ENCODE data around the gene RABGGTA.

The RABGGTA gene

DNA sequence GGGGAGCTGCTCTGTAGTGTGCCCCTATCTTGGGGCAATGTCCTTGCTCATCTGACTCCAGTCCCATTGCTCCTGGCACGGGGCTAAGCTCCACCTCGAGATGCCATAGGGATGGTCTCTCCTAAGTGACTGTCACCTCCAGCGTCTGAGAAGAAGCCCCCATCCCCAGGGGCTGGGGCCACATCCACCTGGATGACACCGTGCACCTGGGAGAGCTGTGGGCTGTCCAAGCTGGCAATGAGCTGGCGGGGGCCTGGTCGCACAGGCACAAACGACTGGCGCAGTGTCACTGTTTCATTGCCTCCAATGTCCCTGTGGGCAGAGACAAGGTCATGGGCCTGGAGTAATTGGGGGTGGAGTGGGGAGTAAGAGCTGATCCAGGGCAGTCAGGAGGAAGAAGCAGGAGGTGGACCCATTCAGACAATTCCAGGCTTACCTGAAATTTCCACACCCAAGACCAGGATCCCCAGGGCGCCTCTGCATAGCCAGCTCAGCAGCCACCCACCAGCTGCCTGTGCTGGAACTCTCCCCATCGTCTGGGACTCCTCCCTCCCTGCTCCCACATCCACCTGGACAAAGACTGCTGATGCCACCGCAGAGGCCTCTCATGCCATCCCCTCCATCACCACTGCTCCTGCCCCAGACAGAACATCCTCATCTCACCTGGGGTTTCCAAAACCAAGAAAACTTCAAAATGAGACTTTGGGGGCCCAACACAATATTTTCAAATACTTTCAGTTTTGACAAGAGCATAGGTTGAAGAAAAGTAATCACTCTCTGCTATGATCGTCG is 22.0 kb downstream of the RABGGTA start:
- intact Hi-C loops (cut with DNase I): loop anchor here (10.0 kb wide), 1 partner anchor 185 kb away; no protein-coding TSS in a partner anchor
- peak in 1 of 10 donors; percentile 37 for DNase-seq

DNA sequence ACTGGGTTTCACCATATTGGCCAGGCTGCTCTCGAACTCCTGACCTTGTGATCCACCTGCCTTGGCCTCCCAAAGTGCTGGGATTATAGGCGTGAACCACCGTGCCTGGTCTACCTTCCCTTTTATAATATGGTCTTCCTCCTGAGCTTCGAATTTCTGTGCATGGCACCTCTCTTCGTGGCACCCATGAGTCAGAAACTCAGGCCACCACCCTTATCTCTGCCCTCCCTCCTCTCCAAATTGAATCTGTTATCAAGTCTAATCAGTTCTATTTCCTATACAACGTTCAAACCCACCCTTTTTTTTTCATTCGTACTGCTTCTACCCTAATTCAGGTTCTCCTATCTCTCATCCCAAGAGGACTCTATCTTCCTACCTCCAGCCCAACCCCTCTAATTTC is 24.0 kb downstream of the RABGGTA start:
- peak in 1 of 10 donors; percentile 11 for DNase-seq
- intact Hi-C loops (cut with DNase I): loop anchor here (10.0 kb wide), 1 partner anchor 187 kb away; no protein-coding TSS in a partner anchor

DNA sequence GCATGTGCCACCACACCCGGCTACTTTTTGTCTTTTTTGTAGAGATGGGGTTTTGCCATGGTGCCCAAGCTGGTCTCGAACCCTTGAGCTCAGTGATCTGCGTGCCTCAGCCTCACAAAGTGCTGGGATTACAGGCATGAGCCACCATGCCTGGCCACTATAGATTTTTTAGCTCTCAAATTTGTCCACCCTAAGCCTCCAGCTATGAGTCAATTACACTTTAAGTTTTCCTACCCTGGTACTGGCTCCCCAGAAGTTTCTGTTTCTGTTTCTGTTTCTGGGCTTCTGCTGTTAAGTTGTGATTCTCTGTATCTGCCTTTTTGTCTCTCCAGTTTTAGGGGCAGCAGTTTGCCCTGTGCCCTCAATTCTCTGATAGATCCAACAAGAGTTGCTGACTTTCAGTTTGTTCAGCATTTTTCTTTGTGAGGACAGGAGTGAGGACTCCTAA is 24.6 kb downstream of the RABGGTA start:
- peak in 1 of 10 donors; percentile 19 for DNase-seq
- intact Hi-C loops (cut with DNase I): loop anchor here (10.0 kb wide), 1 partner anchor 188 kb away; no protein-coding TSS in a partner anchor

GRCh38 chr14:24245350-24245749 is 26.0 kb downstream of the RABGGTA start:
- intact Hi-C loops (cut with DNase I): loop anchor here (10.0 kb wide), 1 partner anchor 189 kb away; no protein-coding TSS in a partner anchor
- DNase-seq: peak in 1 of 10 donors; percentile 18

DNA sequence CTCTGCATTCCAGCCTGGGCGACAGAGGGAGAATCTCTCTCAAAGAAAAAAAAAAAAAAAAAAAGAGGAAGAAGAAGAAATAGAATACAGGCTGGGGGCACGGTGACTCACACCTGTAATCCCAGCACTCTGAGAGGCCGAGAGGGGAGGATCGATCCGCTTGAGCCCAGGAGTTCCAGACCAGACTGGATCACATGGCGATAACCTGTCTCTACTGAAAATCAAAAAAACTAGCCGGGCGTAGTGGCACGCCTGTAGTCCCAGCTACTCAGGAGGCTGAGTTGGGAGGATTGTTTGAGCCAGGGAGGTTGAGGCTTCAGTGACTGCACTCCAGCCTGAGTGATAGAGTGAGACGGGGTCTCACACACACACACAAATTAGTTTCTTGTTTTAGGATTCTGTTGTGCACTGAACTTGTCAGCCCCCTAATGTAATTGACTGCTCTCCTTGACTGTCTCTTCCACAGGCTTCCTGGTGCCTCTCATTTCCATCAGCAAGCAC is 28.0 kb downstream of the RABGGTA start:
- intact Hi-C loops (cut with DNase I): loop anchor here (2.0 to 10.0 kb wide), 3 partner anchors 27 to 191 kb away; partner anchors contain the start of gene RABGGTA
- DNase-seq: peak in 2 of 10 donors; percentile 10 to 28

DNA sequence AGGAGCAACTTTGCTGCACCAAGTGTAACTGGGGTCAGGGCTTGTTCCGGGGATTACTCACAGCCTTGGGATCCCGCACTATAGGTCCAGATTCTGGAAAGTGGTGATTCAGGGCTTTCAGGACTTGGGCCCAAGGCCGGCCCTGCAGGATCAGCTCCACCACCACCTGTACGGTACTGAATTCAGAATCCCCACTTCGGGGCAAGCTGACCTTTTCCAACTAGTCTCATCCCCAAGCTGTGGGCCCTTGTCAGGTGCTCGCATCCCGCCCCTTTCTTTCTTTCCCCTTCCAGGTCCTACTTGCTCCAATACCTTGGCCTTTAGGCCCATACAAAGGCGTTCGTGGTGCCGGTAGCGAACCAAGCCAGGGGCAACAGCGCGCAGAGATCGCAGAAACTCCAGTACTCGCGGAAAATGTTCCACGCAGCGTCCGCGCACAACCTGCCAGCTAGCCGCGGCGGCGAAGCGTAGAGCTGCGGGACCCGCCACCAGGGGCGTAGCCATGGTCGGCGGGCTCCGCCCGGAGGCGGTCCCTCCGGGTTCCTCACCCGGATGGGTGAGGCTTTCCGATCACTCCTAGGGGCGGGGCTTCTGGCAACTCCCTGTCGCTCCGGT is 29.5 kb downstream of the RABGGTA start:
- intact Hi-C loops (cut with DNase I): loop anchor here (1.0 to 10.0 kb wide), 4 partner anchors 10 to 193 kb away; partner anchors contain the start of genes GMPR2, NEDD8 and RABGGTA
- DNase-seq: peak in 8 of 10 donors; percentile 83 to 98 (median 90)

DNA sequence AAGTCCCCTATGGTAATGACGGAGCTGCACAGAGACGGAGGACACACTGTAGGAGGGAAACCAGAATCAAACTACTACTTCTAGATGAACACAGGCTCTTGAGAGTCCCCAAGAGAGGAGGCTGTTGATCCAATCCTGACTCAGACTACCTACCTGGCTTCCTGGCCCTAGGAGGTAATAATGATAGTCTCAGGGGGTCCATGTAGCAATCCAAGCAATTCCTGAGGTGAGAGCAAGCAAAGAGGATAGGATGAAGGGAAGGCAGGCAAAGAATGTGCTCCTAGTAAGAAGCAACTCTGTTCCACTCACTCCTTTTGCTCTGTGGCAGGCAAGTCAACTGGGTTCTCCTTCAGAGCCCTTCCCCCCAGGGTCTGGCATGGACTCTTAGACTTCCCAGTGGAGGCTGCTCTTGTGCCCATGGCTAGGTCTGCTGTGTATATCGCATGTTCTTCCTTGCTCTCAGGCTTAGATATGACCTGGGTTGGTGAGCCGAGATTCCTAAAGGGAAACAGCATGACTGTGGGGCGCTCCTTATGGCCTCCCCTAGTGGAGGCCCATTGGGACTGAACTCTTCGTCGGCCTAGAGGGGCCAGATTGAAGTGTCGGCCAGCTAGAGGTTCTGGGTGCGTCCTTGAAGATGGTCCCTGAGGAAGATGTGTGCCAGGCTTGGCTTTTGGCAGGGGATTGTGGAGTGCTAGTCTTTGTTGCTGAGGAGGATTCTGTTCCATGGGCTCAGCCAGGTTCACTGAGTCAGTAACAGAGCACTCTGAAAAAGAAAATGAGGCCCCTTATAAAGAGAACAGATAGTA is 31.1 kb downstream of the RABGGTA start:
- DNase-seq: no peak
- intact Hi-C loops (cut with DNase I): loop anchor here (10.0 kb wide), 1 partner anchor 194 kb away; no protein-coding TSS in a partner anchor

DNA sequence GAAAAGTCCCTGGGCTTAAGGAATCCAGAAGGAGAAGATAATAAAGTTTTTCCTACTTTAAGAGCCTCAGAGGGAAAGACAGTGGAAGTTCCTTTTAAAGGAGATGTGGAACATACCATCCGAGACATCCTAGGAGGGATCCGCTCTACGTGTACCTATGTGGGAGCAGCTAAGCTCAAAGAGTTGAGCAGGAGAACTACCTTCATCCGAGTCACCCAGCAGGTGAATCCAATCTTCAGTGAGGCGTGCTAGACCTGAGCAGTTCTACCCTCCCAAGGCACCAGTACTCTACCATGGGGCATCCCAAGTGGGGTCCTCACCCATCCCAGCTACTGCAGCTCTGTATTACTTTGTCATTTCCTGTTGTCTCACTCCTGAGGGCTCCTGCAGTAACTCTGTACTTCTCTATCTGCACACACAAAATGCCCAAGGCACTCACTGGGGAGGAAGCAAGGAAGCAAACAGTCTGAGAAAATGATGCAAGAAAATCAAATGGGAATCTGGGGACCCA is 32.8 kb downstream of the RABGGTA start:
- no peak for DNase-seq
- intact Hi-C loops (cut with DNase I): no loop called here

GRCh38 chr14:24238123-24238522 is 33.3 kb downstream of the RABGGTA start:
- intact Hi-C loops (cut with DNase I): no loop called here
- no peak for DNase-seq

DNA sequence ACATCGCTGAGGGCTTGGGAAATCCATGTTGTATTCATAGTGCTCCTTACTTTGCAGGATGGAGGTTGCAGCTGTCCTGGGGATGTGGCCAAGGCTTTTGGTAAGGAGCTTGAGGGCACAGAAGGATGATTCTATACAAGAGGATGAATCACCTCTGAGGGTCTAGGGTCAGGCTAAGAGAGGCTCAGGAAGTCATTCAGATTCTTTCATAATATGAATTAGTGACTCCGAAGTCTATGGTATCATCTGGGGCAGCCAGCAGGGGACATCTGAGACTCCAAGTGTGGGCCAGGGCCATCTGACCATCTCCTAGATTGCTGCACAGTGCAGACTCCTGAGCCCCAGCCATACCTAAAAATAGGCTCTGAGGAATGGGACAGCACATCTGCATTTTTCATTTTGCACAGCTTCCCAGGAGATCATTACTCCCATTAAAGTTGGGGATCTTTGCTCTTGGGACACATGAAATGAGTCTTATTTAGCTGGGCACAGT is 33.9 kb downstream of the RABGGTA start:
- DNase-seq: no peak
- intact Hi-C loops (cut with DNase I): no loop called here

GRCh38 chr14:24236689-24237462 is 34.5 kb downstream of the RABGGTA start:
- intact Hi-C loops (cut with DNase I): no loop called here
- DNase-seq: no peak

DNA sequence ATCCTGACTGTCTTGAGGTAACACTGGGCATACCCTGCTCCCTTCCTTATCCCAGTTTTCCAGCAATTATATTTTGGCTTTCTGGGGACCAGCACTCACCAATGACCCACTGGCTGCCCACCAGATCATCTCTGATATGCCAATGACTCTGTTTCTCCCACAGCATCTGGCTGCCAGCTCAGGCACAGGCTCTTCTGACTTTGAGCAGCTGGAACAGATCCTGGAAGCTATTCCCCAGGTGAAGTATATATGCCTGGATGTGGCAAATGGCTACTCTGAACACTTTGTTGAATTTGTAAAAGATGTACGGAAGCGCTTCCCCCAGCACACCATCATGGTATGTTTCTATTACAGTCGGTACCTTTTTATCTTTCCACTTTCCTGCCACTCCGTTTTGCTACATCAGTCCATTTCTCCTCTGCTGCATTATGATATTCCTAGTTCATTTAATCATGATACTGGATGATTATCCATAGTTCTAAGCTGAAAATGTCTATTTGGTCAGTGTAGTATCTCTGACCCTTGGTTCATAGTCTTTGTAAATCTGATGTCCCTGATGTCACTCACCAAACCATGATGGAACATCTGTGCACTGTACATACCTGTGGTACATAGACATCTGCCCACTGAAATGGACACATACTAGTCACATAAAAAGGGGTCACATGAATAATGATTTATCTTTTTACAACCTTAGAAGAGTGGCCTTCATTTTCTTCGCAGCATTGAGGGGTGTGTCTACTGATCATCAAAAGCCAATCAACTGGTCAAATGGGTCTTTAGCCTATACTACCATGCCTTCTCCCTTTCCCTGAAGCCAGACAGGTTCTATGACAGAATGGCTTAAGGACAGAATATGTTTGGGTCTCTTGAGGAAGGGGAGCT is 35.4 kb downstream of the RABGGTA start:
- DNase-seq: no peak
- intact Hi-C loops (cut with DNase I): no loop called here

GRCh38 chr14:24234095-24235005 is 37.0 kb downstream of the RABGGTA start:
- DNase-seq: no peak
- intact Hi-C loops (cut with DNase I): no loop called here

DNA sequence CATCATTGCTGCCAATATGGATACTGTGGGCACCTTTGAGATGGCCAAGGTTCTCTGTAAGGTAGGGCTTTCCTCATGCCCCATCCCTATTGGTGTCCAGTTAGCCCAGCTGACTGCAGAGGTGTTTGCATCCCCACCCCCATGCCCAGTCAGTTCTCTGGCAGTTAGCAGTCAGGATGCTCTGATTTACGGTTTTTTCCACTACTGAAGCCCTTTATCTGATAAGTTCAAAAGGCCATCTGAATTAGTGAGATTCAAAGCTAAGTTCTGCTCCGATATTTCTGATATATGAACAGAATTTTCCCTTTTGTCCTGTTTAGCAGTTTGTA is 37.9 kb downstream of the RABGGTA start:
- intact Hi-C loops (cut with DNase I): no loop called here
- DNase-seq: no peak

DNA sequence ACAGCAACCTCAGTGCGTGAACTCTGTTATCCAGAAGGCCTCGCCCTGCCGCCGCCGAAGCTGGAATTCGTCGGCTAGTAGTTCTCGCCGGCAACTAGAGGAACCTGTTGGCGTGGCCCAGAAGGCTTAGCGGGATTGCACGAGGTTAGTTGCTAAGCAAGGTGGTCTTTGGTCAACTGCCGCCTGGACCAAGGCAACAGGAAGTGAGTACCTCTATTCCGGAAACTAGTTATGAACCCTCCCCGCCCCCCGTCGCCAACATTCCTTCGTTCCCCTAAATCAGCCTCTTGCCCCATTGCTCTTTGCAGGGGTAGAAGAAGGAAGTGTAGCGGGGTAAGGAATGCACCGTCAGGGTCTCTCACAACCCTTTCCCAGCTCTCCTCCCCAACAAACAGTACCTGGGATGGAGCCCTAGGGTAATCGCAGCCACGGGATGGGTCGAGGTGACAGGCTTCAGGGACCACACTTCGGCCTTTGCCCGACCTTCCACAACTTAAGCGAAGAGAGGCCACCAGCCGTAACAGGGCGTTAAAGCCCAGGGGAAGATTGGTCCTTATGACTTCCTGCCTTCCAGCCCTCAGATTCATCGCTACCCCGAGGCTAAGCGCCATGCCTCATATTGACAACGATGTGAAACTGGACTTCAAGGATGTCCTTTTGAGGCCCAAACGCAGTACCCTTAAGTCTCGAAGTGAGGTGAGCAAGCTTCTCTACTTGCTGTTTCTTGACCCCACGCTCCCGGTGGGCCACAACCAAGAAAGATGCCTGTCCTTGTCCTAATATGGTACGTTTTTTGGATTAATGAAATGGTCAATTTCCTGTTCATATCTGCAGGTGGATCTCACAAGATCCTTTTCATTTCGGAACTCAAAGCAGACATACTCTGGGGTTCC is 38.5 kb downstream of the RABGGTA start, which contains the start of gene GMPR2:
Gene GMPR2 (plus strand): TSS at position 285 of the 893 bp plus-strand sequence. CDS start 325 bp downstream, at position 610.
- intact Hi-C loops (cut with DNase I): loop anchor here (1.0 kb wide), 1 partner anchor 9 kb away; the partner anchor contains the start of gene TINF2

DNA sequence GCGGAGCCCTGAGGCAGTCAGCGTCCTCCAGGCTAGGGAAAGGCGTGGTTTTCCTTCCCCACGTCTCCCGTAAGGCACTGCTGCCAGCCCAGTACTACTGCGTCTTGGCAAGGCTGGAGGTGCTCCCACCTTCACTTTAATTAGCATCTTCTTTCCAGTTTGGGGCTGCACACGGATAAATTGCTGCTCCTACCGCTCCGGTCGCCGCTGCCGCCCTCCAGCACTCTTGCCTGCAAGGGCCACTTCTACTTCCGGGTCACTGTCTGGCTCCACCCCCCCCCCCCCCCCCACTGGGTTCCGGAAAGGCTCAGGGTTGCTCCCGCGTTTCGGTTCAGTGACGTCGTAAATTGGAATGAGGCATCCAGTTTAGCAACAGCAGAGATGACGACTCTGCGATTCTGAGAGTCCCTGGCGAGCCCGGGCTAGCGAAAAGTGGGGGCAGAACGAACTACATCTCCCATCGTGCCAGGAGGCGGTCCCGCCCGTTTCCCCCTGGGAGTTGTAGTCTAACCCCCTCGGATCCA is 39.2 kb downstream of the RABGGTA start, which contains the start of gene NEDD8:
Gene NEDD8 (minus strand): TSS at position 247 of the 524 bp plus-strand sequence. CDS start 100 bp downstream, at position 147.
- peak; percentile 88 to 99 (median 93) for DNase-seq
- intact Hi-C loops (cut with DNase I): loop anchor here (1.0 kb wide), 1 partner anchor 10 kb away; the partner anchor contains the start of gene TINF2

More for the DNA sequence above, 38.5 kb downstream of the RABGGTA start, which contains the start of gene GMPR2:
- peak in 1 of 10 donors; percentile 76 for DNase-seq

Data from posterior cingulate gyrus (tissue), 11 donors.